Upper lobe of left lung (tissue), 4 donors: ENCODE measurements around the gene TMEM250.

Source experiments
- EP300 ChIP-seq, 4 donors: sonication (generic); formaldehyde crosslinking; IDR thresholded peaks; one replicate each; pipeline ENCODE4 v1.5.1; 2017; ENCODE audit warnings: antibody characterized with exemption in 4 of 4, control low read depth in 2 of 4
- POLR2A ChIP-seq, 4 donors: fragments of 450-650 bp; IDR thresholded peaks; one replicate each; pipeline ENCODE4 v1.5.1; 2016 to 2017; ENCODE audit warnings: antibody characterized with exemption in 4 of 4, mild to moderate bottlenecking in 2 of 4
- POLR2AphosphoS5 ChIP-seq, 2 donors: sonication (generic); formaldehyde crosslinking; IDR thresholded peaks; one replicate each; pipeline ENCODE4 v1.5.1; 2017; ENCODE audit warnings: antibody characterized with exemption in 2 of 2
- TF ChIP-seq, protein P1 (sequence below), 6 experiments: fragments of 450-650 bp in 4 of 6; fragments of 200-600 bp in 2 of 6; sonication (generic) in 2 of 6; IDR thresholded peaks; one replicate each; pipeline ENCODE4 v1.5.1; 2016 to 2019; ENCODE audit warnings: antibody characterized with exemption in 6 of 6

DNA sequence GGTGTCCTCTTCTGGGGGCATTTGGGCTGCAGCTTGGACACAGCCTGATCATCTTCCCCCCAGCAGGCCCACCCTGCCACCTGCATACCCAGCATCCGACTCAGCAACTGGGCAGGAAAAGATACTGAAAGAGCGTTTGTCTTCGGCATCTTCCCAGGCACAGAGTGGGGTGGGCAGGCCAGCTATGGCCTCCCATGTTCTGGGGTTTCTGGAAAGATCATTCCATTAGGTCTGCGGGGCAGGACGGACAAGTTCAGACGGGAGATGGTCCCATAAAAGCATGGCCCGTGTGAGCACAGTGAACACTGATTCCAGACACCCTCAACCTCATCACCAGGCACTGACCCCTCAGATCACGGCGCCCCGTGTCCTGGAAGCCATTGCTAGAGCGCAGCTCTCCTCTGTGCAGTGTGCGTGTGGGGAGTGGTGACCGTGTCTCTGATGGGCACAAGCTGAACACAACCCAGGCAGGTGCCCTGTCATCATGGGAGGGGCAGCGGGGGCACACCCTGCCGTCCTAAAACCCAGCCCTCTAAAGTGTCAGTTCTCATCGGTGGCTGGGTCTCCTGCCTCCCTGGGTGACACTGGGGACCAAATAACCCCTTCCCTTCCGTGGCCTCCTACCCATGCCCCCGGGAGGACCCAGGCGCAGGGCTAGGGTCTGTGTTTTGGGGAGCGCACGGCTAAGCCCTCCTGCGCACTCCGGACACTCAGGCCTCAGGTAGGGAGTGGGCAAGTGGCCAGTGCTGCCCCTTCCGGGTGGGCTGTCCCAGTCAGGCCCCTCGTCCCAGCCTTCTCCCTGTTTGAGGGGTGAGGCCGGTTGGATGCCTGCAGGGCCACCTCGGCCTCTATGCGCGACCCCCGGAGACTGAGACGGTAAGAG is 13.2 kb upstream of the TMEM250 start:
- TF ChIP-seq, protein P1, sequence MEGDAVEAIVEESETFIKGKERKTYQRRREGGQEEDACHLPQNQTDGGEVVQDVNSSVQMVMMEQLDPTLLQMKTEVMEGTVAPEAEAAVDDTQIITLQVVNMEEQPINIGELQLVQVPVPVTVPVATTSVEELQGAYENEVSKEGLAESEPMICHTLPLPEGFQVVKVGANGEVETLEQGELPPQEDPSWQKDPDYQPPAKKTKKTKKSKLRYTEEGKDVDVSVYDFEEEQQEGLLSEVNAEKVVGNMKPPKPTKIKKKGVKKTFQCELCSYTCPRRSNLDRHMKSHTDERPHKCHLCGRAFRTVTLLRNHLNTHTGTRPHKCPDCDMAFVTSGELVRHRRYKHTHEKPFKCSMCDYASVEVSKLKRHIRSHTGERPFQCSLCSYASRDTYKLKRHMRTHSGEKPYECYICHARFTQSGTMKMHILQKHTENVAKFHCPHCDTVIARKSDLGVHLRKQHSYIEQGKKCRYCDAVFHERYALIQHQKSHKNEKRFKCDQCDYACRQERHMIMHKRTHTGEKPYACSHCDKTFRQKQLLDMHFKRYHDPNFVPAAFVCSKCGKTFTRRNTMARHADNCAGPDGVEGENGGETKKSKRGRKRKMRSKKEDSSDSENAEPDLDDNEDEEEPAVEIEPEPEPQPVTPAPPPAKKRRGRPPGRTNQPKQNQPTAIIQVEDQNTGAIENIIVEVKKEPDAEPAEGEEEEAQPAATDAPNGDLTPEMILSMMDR (IDR thresholded peaks at IDR 0.05), result no peak
- TF ChIP-seq POLR2A (IDR thresholded peaks at IDR 0.05) (no peak), POLR2AphosphoS5 (IDR thresholded peaks at IDR 0.05) (no peak), EP300 (IDR thresholded peaks at IDR 0.05) (no peak)
